ENCODE data around the gene TTI1. TPM values are rescaled to one million over a fixed set of nuclear protein-coding genes. Genes with fewer than 3 reads are reported as not detected.

TTI1 gene
- total and polyA plus RNA-seq, 2 experiments from 2014 or later, result 17.8 to 56.4 TPM

DNA sequence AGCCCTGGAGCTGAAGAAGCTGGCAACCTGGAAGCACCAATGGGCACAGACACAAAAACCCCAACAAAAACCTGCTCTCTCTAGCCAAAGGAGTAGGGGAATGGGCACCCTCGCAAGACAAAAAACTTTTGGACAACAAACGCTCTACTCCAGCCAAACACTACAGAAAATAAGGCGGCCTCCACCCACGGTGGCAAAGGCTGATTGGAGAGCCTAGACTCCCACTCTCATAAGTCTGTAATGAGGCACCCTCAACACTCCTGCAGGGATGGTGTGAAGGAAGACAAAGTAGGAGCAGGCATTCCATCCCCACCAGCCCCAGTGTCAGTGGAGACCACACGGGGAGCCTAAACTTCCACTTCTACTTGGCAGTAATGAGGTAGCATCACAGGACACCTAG, 8.8 kb downstream of the TTI1 start:
- Mint-ChIP-seq H3K27me3 (ENCODE audit: insufficient read depth, low read depth, poor library complexity) (peaks cover 4% of the 10 kb centered on the region), H3K4me3 (no peak overlapping the region), H3K4me1 (peaks cover 15% of the 10 kb centered on the region), H3K27ac (no peak overlapping the region), H3K36me3 (ENCODE audit: low read depth) (peaks cover 9% of the 10 kb centered on the region; the same call in 2 of the 3 replicates), H3K9me3 (no peaks in the 10 kb centered on the region)
- Histone ChIP-seq H4K20me1 (replicated peaks; ENCODE audit: insufficient read depth) (peaks cover 33% of the 10 kb centered on the region), H3K27me3 (ENCODE audit: insufficient read depth) (no peaks in the 10 kb centered on the region), H2AFZ (no peak overlapping the region), H3K4me1 (ENCODE audit: insufficient read depth) (peaks cover 18% of the 10 kb centered on the region), H3F3A (replicated peaks; ENCODE audit: low read depth) (no peaks in the 10 kb centered on the region), H3K9me2 (ENCODE audit: insufficient read depth) (no peaks in the 10 kb centered on the region; the same call in 1 of the 2 replicates), H3K79me2 (replicated peaks; ENCODE audit: insufficient read depth) (peaks cover 96% of the 10 kb centered on the region), H3K4me2 (no peak overlapping the region), H3K36me3 (ENCODE audit: insufficient read depth) (peaks cover under 1% of the 10 kb centered on the region; the same call in 1 of the 2 replicates), H3K27ac (ENCODE audit: low read depth) (no peak overlapping the region), H3K4me3 (no peak overlapping the region)
- TF ChIP-seq, protein P1, sequence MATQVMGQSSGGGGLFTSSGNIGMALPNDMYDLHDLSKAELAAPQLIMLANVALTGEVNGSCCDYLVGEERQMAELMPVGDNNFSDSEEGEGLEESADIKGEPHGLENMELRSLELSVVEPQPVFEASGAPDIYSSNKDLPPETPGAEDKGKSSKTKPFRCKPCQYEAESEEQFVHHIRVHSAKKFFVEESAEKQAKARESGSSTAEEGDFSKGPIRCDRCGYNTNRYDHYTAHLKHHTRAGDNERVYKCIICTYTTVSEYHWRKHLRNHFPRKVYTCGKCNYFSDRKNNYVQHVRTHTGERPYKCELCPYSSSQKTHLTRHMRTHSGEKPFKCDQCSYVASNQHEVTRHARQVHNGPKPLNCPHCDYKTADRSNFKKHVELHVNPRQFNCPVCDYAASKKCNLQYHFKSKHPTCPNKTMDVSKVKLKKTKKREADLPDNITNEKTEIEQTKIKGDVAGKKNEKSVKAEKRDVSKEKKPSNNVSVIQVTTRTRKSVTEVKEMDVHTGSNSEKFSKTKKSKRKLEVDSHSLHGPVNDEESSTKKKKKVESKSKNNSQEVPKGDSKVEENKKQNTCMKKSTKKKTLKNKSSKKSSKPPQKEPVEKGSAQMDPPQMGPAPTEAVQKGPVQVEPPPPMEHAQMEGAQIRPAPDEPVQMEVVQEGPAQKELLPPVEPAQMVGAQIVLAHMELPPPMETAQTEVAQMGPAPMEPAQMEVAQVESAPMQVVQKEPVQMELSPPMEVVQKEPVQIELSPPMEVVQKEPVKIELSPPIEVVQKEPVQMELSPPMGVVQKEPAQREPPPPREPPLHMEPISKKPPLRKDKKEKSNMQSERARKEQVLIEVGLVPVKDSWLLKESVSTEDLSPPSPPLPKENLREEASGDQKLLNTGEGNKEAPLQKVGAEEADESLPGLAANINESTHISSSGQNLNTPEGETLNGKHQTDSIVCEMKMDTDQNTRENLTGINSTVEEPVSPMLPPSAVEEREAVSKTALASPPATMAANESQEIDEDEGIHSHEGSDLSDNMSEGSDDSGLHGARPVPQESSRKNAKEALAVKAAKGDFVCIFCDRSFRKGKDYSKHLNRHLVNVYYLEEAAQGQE (IDR thresholded peaks at IDR 0.05; ENCODE audit: unreplicated experiment), result no peak
- TF ChIP-seq JUNB (IDR thresholded peaks at IDR 0.05; ENCODE audit: unreplicated experiment), result no peak
- no peak for TF ChIP-seq CREB1 (CRISPR knock-in tag; IDR thresholded peaks at IDR 0.05; ENCODE audit: low read depth)
- TF ChIP-seq, protein P2, sequence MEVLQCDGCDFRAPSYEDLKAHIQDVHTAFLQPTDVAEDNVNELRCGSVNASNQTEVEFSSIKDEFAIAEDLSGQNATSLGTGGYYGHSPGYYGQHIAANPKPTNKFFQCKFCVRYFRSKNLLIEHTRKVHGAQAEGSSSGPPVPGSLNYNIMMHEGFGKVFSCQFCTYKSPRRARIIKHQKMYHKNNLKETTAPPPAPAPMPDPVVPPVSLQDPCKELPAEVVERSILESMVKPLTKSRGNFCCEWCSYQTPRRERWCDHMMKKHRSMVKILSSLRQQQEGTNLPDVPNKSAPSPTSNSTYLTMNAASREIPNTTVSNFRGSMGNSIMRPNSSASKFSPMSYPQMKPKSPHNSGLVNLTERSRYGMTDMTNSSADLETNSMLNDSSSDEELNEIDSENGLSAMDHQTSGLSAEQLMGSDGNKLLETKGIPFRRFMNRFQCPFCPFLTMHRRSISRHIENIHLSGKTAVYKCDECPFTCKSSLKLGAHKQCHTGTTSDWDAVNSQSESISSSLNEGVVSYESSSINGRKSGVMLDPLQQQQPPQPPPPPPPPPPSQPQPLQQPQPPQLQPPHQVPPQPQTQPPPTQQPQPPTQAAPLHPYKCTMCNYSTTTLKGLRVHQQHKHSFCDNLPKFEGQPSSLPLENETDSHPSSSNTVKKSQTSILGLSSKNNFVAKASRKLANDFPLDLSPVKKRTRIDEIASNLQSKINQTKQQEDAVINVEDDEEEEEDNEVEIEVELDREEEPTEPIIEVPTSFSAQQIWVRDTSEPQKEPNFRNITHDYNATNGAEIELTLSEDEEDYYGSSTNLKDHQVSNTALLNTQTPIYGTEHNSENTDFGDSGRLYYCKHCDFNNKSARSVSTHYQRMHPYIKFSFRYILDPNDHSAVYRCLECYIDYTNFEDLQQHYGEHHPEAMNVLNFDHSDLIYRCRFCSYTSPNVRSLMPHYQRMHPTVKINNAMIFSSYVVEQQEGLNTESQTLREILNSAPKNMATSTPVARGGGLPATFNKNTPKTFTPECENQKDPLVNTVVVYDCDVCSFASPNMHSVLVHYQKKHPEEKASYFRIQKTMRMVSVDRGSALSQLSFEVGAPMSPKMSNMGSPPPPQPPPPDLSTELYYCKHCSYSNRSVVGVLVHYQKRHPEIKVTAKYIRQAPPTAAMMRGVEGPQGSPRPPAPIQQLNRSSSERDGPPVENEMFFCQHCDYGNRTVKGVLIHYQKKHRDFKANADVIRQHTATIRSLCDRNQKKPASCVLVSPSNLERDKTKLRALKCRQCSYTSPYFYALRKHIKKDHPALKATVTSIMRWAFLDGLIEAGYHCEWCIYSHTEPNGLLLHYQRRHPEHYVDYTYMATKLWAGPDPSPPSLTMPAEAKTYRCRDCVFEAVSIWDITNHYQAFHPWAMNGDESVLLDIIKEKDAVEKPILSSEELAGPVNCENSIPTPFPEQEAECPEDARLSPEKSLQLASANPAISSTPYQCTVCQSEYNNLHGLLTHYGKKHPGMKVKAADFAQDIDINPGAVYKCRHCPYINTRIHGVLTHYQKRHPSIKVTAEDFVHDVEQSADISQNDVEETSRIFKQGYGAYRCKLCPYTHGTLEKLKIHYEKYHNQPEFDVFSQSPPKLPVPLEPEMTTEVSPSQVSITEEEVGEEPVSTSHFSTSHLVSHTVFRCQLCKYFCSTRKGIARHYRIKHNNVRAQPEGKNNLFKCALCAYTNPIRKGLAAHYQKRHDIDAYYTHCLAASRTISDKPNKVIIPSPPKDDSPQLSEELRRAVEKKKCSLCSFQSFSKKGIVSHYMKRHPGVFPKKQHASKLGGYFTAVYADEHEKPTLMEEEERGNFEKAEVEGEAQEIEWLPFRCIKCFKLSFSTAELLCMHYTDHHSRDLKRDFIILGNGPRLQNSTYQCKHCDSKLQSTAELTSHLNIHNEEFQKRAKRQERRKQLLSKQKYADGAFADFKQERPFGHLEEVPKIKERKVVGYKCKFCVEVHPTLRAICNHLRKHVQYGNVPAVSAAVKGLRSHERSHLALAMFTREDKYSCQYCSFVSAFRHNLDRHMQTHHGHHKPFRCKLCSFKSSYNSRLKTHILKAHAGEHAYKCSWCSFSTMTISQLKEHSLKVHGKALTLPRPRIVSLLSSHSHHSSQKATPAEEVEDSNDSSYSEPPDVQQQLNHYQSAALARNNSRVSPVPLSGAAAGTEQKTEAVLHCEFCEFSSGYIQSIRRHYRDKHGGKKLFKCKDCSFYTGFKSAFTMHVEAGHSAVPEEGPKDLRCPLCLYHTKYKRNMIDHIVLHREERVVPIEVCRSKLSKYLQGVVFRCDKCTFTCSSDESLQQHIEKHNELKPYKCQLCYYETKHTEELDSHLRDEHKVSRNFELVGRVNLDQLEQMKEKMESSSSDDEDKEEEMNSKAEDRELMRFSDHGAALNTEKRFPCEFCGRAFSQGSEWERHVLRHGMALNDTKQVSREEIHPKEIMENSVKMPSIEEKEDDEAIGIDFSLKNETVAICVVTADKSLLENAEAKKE (CRISPR knock-in tag; IDR thresholded peaks at IDR 0.05), result no peak
- DNase-seq (ENCODE audit: low spot score) (no peak), ATAC-seq (no peak)
